NCI-H1105 treated with DMSO at 0.1 percent for 48 hours (cell line): ENCODE data around the gene NCKIPSD.

ENCODE experiments used
- DNase-seq: peaks from one replicate; lab custom pipeline; 2025; lab: John Stamatoyannopoulos, UW

Gene NCKIPSD

DNA sequence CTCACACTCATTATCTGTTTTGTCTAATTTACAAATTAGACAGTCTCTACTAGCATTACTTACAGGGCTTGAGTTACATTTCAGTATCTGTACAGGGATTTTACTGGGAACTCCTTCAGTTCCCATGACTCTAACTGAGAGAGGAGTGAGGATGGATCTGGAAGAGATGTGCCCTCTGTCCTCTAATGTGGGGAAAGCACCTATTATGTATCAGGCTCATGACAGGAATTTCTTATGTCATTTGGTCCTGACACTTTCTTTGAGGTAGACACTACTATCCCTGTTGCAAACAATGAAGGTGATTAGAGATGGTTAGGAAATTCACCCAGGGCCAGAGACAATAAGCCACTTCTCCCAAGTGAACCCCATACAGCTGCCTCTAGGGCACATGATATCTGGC lies 10.9 kb upstream of the NCKIPSD start:
- no peak for DNase-seq

GRCh38 chr3:48696156-48696555 lies 10.4 kb upstream of the NCKIPSD start:
- no peak for DNase-seq

- DNase-seq = no peak
Measured at GRCh38 chr3:48695393-48695753, 9.7 kb upstream of the NCKIPSD start.

- no peak for DNase-seq
Measured at GRCh38 chr3:48694610-48695392, 9.1 kb upstream of the NCKIPSD start.

DNA sequence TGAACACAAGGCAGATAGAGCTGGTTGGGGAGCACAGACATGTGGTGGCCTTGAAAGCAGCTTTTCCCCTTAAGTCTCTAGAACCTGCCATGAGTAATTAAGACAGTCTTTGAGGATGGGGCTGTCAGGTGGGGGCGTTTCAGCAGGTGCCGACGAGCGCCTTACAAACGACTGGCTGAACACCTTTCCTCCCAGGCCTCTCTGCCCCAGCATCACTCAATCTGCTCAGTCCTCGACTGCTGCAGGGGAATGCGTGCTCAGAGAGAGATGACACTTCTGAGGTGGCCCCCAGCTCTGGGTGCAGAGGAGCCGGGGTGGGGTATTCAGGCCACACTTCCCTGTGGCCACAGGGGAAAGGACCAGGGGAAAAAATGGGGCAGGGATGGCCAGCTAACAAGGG lies 8.1 kb upstream of the NCKIPSD start:
- DNase-seq = no peak

DNA sequence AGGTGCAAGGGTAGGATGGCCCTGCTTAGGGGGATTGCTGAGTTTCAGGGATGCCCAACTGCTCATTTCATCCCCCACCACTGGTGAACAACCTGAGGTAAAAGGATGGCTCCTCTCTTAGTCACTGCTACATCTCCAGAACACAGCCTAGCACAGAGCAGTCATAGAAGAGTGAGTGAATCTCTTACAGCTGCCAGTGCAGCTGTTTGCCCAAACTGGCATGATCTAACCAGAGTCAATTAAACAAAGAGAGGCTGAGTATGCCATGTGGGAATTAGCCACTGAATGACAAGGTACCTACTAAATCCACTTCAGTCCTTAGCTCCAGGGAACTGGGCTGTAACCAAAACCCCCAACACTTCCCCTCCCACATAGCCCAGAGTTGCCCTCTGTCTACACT lies 6.8 kb upstream of the NCKIPSD start:
- DNase-seq = no peak

- no peak for DNase-seq
Measured at GRCh38 chr3:48690846-48691458, 5.2 kb upstream of the NCKIPSD start.

- no peak for DNase-seq
Measured at GRCh38 chr3:48689384-48689783, 3.7 kb upstream of the NCKIPSD start.

- DNase-seq = no peak
Measured at GRCh38 chr3:48688737-48689075, 3.0 kb upstream of the NCKIPSD start.

DNA sequence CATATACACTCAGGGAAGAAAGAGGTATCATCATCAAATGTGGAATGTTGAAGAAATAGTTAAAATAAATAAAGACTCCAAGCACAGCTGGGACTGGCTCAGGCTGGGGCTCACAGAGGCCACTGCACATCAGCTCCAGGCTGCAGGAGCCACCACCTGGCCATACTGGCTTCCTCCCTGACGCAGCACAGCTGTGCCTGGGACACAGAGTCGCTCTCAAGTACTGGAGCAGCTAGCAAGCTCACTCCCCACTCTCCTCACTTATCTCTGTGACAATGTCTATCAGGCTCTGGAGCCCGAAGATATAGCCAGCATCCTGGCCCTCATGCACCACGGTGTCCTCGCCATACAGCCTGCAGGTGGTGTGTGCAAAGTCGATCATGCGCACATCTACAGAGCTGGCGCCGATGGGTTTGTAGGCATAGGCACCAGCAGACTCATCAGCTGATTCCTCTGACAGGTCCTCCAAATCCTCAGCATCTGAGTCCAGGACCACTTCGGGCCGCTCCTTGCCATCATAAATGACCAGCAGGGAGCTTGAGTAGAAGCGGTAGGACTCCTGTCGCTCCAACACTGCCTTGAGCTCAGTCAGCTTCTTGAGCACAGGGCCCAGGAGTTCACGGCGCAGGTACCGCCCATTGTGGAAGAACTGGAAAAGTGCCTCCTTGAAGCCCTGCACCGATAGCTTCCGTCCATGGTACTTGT lies 2.5 kb upstream of the NCKIPSD start:
- no peak for DNase-seq

DNA sequence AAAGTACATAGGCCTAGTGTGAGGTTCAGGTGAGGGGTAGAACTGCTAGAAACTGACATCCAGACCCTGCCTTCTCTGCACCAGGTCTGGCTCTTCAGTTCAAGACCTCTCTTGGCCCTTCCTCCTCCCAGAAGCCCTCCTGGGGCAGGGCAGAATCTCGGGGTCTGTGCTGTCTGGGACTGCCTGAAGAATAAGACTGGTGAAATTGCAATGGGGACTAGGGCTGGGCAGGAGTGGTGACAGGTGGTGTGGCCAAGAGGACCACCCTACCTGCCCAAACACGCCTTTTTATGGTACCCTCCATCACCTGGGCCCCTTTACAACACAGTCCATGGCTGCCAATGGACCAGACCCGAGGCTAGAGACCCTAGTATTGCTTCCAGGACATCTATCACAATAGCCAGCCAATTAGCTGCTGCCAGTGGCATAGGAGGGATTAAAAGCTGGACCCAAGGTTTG lies 1.5 kb upstream of the NCKIPSD start:
- no peak for DNase-seq

DNA sequence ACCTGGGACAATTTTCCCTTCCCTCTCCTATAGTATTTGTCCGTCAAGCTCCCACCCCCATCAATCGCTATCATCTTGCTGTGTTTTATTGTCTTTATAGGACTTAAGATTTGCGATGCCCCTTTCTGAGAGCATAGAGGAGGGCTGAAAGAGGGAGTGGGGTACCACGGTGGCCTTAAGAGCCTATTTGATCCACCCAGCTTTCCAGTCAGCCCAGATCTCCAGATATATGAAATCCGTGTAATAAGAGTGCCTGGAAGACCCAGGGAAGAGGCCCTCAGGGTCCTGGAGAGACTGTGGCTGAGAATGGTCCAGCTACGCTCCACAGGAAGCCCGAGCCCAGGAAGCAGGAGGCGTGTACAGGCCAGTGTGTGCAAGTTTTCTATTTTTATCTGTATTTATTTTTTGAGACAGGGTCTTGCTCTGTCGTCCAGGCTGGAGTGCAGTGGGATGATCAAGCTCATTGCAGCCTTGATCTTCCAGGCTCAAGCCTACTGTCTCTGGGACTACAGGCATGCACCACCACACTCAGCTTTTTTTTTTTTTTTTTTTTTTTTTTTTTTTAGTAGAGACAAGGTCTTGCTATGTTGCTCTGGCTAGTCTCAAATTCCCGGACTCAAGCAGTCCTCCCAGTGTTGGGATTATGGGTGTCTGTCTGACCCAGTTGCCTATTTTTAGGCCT lies 964 bp upstream of the NCKIPSD start:
- no peak for DNase-seq

GRCh38 chr3:48685293-48685602 lies 467 bp downstream of the NCKIPSD start:
- no peak for DNase-seq

DNA sequence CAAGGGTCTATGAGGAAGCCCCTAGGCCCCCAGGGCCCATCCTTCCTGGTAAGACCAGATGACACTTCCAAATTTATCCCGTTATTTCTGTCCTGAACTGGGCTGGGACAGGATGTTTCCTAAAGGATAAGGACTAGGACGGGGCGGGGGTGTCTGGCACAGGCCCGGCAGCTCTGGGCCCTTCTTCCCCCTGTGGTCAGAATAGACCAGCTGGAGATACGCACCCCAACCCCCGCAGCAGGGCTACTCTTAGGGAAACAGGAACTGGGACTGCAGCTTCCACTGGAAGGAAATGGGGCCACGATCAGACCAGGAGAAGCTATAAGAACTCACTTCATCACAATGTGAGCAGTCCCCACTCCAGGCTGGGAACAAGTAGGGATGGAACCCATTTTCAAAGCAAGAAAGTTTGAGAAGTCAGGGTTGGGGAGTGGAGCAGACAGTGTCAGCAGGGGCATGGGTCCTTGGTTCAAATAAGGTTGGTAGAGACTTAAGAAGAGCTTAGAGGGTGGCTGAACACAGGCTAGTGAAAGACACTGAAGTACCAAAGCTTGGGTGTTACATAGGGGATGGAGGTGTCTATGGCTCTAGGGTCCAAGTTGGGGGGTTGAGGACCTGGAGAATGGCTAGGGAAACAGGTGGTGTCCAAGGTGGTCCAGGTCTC lies 1.1 kb downstream of the NCKIPSD start:
- DNase-seq = no peak

- no peak for DNase-seq
Measured at GRCh38 chr3:48684054-48684349, 1.7 kb downstream of the NCKIPSD start.

DNA sequence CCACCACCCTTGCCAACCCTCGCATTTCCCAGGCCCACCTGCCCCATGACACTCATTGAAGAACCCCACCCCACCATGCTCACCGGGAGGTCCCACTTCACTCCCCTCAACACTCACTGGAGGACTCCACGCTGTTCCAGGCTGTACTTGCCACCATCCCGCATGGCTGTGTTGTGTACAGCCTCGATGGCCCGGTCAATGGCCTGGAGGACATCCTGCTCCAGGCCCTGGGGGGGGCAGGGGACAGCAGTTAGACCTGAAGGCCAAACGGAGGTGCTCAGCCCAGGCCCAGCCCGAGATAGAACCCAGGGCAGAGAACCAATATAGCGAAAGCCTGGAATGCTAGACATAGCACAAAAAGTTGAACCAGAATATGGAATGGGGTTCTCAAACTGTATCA lies 2.9 kb downstream of the NCKIPSD start:
- DNase-seq = no peak

DNA sequence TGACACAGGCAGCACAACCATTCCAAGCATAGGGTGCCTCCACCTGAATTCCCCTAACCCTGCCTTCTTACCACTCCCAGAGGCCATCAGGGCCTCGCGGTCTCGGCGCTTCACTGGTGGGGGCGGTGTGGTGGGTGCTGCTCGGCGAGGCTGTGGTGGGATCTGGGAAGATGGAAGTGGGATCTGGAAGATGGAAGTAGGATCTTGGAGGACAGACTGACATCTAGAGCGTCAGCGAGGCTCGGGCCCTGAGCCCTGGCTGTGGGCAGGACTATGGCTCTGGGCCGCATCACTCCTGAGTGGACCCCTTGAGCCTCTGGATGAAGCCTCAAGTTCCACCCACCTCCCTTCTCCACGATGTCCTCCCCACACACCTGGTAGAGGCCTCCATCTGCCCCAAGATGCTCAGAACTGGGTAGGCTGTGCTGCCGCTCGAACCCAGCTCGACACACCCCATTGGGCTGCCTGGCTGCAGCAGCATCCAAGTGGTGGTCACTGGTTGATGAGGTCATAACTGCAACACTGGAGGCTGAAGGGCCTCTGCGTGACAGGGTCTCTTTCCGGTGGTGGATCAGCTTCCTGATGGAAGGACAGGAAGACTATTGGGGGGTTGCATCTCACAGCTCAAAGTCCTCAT lies 3.6 kb downstream of the NCKIPSD start:
- DNase-seq = no peak

- no peak for DNase-seq
Measured at GRCh38 chr3:48681541-48681880, 4.2 kb downstream of the NCKIPSD start.

DNA sequence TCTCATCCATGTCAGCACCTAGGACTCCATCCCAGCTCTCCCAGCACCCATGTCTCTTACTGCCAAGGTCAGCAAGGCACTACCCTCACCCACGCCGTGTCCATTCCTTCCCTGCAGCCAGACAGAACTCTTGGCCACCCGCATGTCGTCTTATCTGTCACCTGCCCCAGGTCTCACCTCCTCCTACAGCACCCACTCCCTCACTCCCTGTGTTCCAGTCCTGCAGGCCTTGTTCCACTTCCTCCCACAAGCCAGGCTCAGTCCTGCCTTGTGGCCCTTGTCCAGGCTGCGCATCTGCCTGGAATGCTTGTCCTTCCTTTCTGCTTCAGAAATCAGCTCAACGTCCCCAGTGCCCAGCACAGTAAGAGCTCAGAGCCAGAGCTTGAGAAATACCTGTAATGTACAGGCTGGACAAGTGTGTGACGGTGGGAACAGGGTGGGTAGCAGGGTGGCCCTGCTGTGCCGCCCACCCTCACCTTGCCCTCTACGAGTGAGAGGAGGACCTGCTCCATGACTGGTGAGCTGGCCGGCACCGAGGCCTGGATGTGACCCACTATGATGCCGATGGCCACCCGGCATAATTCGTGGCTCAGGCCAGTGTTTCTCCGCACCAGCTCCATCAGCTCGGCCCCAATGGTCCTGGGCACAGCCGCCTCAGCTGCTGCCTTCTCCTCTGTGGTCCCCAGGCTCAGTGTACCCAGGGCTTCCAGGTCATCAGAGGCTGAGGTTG lies 4.7 kb downstream of the NCKIPSD start:
- DNase-seq = no peak

DNA sequence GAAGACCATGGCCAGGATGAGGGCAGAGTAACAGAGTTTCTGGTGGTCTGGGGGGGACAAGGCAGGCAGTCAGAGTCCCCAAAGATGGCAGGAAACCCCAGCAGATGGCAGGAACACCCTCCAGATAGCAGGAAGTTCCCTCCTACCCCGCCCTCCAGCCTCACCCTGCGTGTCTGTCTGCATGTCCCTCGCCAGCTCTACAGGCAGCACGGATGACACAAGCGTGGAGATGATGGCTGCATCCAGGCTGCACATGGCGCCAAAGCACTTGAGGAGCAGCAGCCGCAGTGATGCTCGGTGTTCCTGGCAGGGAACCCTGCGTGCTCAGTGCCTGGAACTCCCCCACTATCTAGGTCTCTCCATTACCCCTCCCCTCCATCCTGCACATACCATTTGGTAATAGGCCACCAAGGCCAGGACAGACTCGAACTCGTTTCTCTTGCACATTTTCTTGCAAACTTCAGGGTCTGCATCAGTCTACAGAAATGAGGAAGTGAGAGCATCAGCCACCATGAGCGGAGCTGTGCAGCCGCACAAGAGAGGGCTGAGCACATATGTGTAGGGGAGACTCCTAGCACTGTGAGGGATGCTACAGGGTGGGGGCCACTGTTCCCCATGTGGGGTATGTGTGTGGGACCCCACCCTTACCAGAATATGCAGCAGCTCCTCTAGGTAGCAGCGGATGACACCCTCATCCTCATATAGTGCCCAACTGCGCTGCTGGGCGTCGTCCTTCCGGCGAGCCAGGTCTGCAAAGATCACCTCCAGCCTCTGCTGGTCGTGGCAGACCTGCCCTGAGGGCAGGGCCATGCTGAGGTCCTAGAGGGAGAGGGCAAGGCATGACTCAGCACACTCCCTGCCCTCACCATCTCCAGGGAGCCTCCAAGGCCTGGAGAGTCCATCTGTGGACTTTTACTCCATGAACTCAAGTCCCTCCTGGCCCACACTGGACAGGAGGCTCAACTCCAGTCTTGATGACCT lies 6.0 kb downstream of the NCKIPSD start:
- no peak for DNase-seq
